ENCODE measurements around the gene ROCK2. TPM values are rescaled to one million over a fixed set of nuclear protein-coding genes. Genes with fewer than 3 reads are reported as not detected.

Gene ROCK2
- total RNA-seq, 1 experiment from 2014 or later: 64.4 TPM

DNA sequence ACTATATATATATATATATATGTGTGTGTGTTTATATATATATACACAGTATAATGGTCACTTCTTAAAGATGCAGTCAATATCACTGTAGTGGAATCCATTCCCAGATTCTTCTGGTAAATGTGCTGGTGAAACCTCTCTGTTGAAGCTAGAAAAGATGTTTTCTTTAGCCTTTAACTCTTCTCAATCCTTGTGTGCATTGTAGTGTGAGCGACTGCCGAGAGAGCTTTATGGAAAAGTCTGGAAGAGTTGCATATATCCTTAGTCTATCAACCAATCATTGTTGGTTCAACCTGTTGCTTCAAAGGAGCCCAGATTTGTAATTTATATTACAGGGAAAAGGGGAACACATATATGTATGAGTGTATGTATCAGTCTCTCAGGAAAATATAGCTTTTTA, 161.5 kb downstream of the ROCK2 start:
- Mint-ChIP-seq H3K4me1 (ENCODE audit: low read depth, unreplicated experiment) (no peaks in the 10 kb centered on the region), H3K36me3 (ENCODE audit: insufficient read depth, unreplicated experiment) (peaks cover 45% of the 10 kb centered on the region), H3K27me3 (ENCODE audit: insufficient read depth, unreplicated experiment) (no peaks in the 10 kb centered on the region), H3K27ac (ENCODE audit: unreplicated experiment) (no peak overlapping the region), H3K9me3 (ENCODE audit: unreplicated experiment) (no peaks in the 10 kb centered on the region), H3K4me3 (ENCODE audit: unreplicated experiment) (no peak overlapping the region)
- no peaks in the 10 kb centered on the region for H3K27me3 ChIP-seq (replicated peaks; ENCODE audit: control insufficient read depth, insufficient read depth, low read length)
- no TSS peak for BruUV-seq (replicated peaks)
- TF ChIP-seq, protein P1, sequence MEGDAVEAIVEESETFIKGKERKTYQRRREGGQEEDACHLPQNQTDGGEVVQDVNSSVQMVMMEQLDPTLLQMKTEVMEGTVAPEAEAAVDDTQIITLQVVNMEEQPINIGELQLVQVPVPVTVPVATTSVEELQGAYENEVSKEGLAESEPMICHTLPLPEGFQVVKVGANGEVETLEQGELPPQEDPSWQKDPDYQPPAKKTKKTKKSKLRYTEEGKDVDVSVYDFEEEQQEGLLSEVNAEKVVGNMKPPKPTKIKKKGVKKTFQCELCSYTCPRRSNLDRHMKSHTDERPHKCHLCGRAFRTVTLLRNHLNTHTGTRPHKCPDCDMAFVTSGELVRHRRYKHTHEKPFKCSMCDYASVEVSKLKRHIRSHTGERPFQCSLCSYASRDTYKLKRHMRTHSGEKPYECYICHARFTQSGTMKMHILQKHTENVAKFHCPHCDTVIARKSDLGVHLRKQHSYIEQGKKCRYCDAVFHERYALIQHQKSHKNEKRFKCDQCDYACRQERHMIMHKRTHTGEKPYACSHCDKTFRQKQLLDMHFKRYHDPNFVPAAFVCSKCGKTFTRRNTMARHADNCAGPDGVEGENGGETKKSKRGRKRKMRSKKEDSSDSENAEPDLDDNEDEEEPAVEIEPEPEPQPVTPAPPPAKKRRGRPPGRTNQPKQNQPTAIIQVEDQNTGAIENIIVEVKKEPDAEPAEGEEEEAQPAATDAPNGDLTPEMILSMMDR (IDR thresholded peaks at IDR 0.05; ENCODE audit: insufficient read depth in 1 of 2, low read depth in 1 of 2, low read length in 1 of 2, severe bottlenecking in 1 of 2, unreplicated experiment in 1 of 2): no peak
- no peak for DNase-seq
- no peaks in the 10 kb centered on the region for H3K4me1 ChIP-seq
- POLR2A ChIA-PET: no interaction called here
- H3K4me3 ChIP-seq (ENCODE audit: low read depth, low read length): no peak overlapping the region
- CTCF ChIA-PET: interaction anchor here (0.5 to 1.6 kb wide), 4 partner anchors 50 to 681 kb away, joined by 3 to 4 read pairs (median 4); a partner anchor contains a TSS
- H3K36me3 ChIP-seq (ENCODE audit: control insufficient read depth, insufficient read depth, low read length): no peaks in the 10 kb centered on the region
- intact Hi-C loops (cut with micrococcal nuclease; ENCODE audit: unreplicated experiment): no loop called here
- no peaks in the 10 kb centered on the region for H3K9me3 ChIP-seq

- TF ChIP-seq, protein P1 (IDR thresholded peaks at IDR 0.05; ENCODE audit: insufficient read depth in 1 of 2, low read depth in 1 of 2, low read length in 1 of 2, severe bottlenecking in 1 of 2, unreplicated experiment in 1 of 2): no peak
- H3K4me1 ChIP-seq: no peaks in the 10 kb centered on the region
- Mint-ChIP-seq H3K4me3 (ENCODE audit: unreplicated experiment) (no peak overlapping the region), H3K4me1 (ENCODE audit: low read depth, unreplicated experiment) (no peaks in the 10 kb centered on the region), H3K36me3 (ENCODE audit: insufficient read depth, unreplicated experiment) (peaks cover 32% of the 10 kb centered on the region), H3K27me3 (ENCODE audit: insufficient read depth, unreplicated experiment) (no peaks in the 10 kb centered on the region), H3K27ac (ENCODE audit: unreplicated experiment) (no peak overlapping the region), H3K9me3 (ENCODE audit: unreplicated experiment) (no peaks in the 10 kb centered on the region)
- ChIA-PET POLR2A (no interaction called here), CTCF (no interaction called here)
- no peak overlapping the region for H3K4me3 ChIP-seq (ENCODE audit: low read depth, low read length)
- DNase-seq: no peak
- H3K9me3 ChIP-seq: no peaks in the 10 kb centered on the region
- intact Hi-C loops (cut with micrococcal nuclease; ENCODE audit: unreplicated experiment): no loop called here
- BruUV-seq (replicated peaks): TSS peak; percentile 3
- no peaks in the 10 kb centered on the region for H3K27me3 ChIP-seq (replicated peaks; ENCODE audit: control insufficient read depth, insufficient read depth, low read length)
- no peaks in the 10 kb centered on the region for H3K36me3 ChIP-seq (ENCODE audit: control insufficient read depth, insufficient read depth, low read length)
Observed at GRCh38 chr2:11180653-11181052, 163.8 kb downstream of the ROCK2 start.

DNA sequence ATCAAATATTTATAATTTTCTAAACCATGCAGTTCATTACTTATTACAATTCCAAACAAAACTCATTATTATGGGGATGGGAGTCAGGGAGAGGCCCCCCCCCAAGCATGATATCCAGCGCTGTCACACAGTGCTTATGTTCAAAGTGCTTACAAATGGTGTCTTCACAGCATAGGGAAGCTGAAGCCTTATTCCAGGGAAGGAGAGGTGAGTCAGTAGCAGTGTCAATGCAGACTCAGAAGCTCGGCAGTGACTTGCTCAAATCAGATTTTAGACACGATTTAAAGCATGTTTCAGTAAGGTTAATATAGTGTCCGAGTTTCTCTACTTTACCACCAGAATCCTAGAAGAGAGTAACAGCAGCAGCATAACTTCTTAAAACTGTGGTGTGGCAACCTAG, 164.5 kb downstream of the ROCK2 start:
- no peaks in the 10 kb centered on the region for H3K27me3 Mint-ChIP-seq (ENCODE audit: insufficient read depth, unreplicated experiment)
- TF ChIP-seq, protein P1 (IDR thresholded peaks at IDR 0.05; ENCODE audit: insufficient read depth in 1 of 2, low read depth in 1 of 2, low read length in 1 of 2, severe bottlenecking in 1 of 2, unreplicated experiment in 1 of 2): no peak
- ChIA-PET POLR2A (no interaction called here), CTCF (no interaction called here)
- no peak overlapping the region for H3K27ac Mint-ChIP-seq (ENCODE audit: unreplicated experiment)
- no peak overlapping the region for H3K4me3 ChIP-seq (ENCODE audit: low read depth, low read length)
- intact Hi-C loops (cut with micrococcal nuclease; ENCODE audit: unreplicated experiment): loop anchor here (5.0 kb wide), 1 partner anchor 48 kb away; a partner anchor contains a TSS
- H3K4me1 Mint-ChIP-seq (ENCODE audit: low read depth, unreplicated experiment): no peaks in the 10 kb centered on the region
- peaks cover 35% of the 10 kb centered on the region for H3K36me3 Mint-ChIP-seq (ENCODE audit: insufficient read depth, unreplicated experiment)
- H3K9me3 Mint-ChIP-seq (ENCODE audit: unreplicated experiment): no peaks in the 10 kb centered on the region
- H3K27me3 ChIP-seq (replicated peaks; ENCODE audit: control insufficient read depth, insufficient read depth, low read length): no peaks in the 10 kb centered on the region
- DNase-seq: no peak
- H3K36me3 ChIP-seq (ENCODE audit: control insufficient read depth, insufficient read depth, low read length): no peaks in the 10 kb centered on the region; the same call in 1 of the 2 replicates
- no TSS peak for BruUV-seq (replicated peaks)
- no peaks in the 10 kb centered on the region for H3K4me1 ChIP-seq
- no peaks in the 10 kb centered on the region for H3K9me3 ChIP-seq
- no peak overlapping the region for H3K4me3 Mint-ChIP-seq (ENCODE audit: unreplicated experiment)
